H1 (cell line): Measurements from ENCODE around the gene MCF2L. TPM values are rescaled to one million over a fixed set of nuclear protein-coding genes. Genes with fewer than 3 reads are reported as not detected.

Experiments
- CTCF ChIA-PET: fragments of 300-600 bp; sonication (Branson Sonifier 250); formaldehyde crosslinking; loops from one replicate; lab custom pipeline; 2021; ENCODE audit not compliant: partially characterized antibody; lab: Charles Lee
- POLR2A ChIA-PET: fragments of 300-600 bp; sonication (Branson Sonifier 250); formaldehyde crosslinking; loops from one replicate; lab custom pipeline; 2021; ENCODE audit warnings: inconsistent platforms; ENCODE audit not compliant: partially characterized antibody; lab: Charles Lee
- DNase-seq, 2 experiments: peaks; one replicate each; pipeline versions ENCODE4 v3.0.0 to v3.0.0-alpha.2; 2010 to 2022; ENCODE audit warnings: low spot score in 2 of 2, low read depth in 1 of 2, mixed read lengths in 1 of 2
- FAIRE-seq: peaks from 2 replicates; lab custom pipeline; 2011; peaks lifted over from hg19 to GRCh38; lab: Jason Lieb, UNC
- H2AFZ ChIP-seq: 2 replicates; pipeline ENCODE4 v1.8.1; 2012; ENCODE audit warnings: low read length, inconsistent platforms
- H2AK5ac ChIP-seq: 2 replicates; pipeline ENCODE4 v1.6.1; 2013; ENCODE audit warnings: low read depth, low read length
- H2BK120ac ChIP-seq: replicated peaks from 2 replicates; pipeline ENCODE3; 2013; ENCODE audit warnings: low read depth, low read length, inconsistent platforms
- H2BK12ac ChIP-seq: 2 replicates; pipeline ENCODE4 v1.6.1; 2013; ENCODE audit warnings: low read depth, low read length
- H2BK15ac ChIP-seq: 2 replicates; pipeline ENCODE4 v1.6.1; 2013; ENCODE audit warnings: low read length
- H2BK20ac ChIP-seq: 2 replicates; pipeline ENCODE4 v1.6.1; 2013; ENCODE audit warnings: low read length
- H2BK5ac ChIP-seq: 2 replicates; pipeline ENCODE4 v1.6.1; 2013; ENCODE audit warnings: low read depth, low read length
- H3K14ac ChIP-seq: 2 replicates; pipeline ENCODE4 v1.6.1; 2013; ENCODE audit warnings: inconsistent platforms; ENCODE audit not compliant: insufficient read length
- H3K18ac ChIP-seq: 2 replicates; pipeline ENCODE4 v1.6.1; 2013; ENCODE audit warnings: low read length; ENCODE audit errors: extremely low read depth
- H3K23ac ChIP-seq: 2 replicates; pipeline ENCODE4 v1.6.1; 2013; ENCODE audit warnings: inconsistent platforms; ENCODE audit not compliant: insufficient read length
- H3K23me2 ChIP-seq: 2 replicates; pipeline ENCODE4 v1.6.1; 2013; ENCODE audit warnings: low read depth, low read length
- H3K27ac ChIP-seq: 2 replicates; pipeline ENCODE4 v1.6.1; 2011; ENCODE audit warnings: low read depth, low read length, inconsistent platforms
- H3K27me3 ChIP-seq, 4 experiments: replicated peaks in 1 of 4; 1 replicate in 1 of 4; 2 replicates in 3 of 4; pipeline versions ENCODE4 v1.6.1 to v1.8.1; 2011 to 2013; ENCODE audit warnings: low read length in 3 of 4, mild to moderate bottlenecking in 3 of 4, inconsistent platforms in 2 of 4, mixed read lengths in 2 of 4, moderate library complexity in 1 of 4; ENCODE audit not compliant: control insufficient read depth in 3 of 4, insufficient read depth in 3 of 4; ENCODE audit errors: extremely low read depth in 1 of 4
- H3K36me3 ChIP-seq, 4 experiments: 2 replicates each; pipeline versions ENCODE4 v1.6.1 to v1.8.1; 2011 to 2013; ENCODE audit warnings: mild to moderate bottlenecking in 4 of 4, low read length in 3 of 4, moderate library complexity in 2 of 4, control low read depth in 1 of 4, inconsistent platforms in 1 of 4; ENCODE audit not compliant: insufficient read depth in 4 of 4, control insufficient read depth in 2 of 4
- H3K4ac ChIP-seq: replicated peaks from 2 replicates; pipeline ENCODE3; 2013; ENCODE audit warnings: low read length, low read depth, mixed read lengths, inconsistent platforms; ENCODE audit not compliant: insufficient read length
- H3K4me1 ChIP-seq, 4 experiments: replicated peaks in 1 of 4; 1 replicate in 1 of 4; 2 replicates in 3 of 4; pipeline versions ENCODE4 v1.6.1 to v1.8.1; 2011 to 2013; ENCODE audit warnings: low read length in 3 of 4, inconsistent platforms in 2 of 4, mixed read lengths in 1 of 4; ENCODE audit not compliant: insufficient read depth in 4 of 4, control insufficient read depth in 3 of 4
- H3K4me2 ChIP-seq, 2 experiments: 2 replicates each; pipeline versions ENCODE4 v1.6.1 to v1.8.1; 2011 to 2013; ENCODE audit warnings: low read depth in 2 of 2, low read length in 2 of 2, control low read depth in 1 of 2, inconsistent platforms in 1 of 2, mild to moderate bottlenecking in 1 of 2; ENCODE audit not compliant: insufficient read depth in 1 of 2
- H3K4me3 ChIP-seq, 4 experiments: fragments of 200-600, 300-600 bp in 1 of 4; sonication (generic), shearing (Covaris generic), sonication (Bioruptor Twin) in 1 of 4; 2 replicates each; pipeline versions ENCODE4 v1.5.1 to v1.8.1; 2011 to 2016; ENCODE audit warnings: low read length in 4 of 4, low read depth in 3 of 4, control low read depth in 2 of 4, inconsistent platforms in 2 of 4, mild to moderate bottlenecking in 2 of 4, mixed read lengths in 1 of 4, moderate library complexity in 1 of 4; ENCODE audit not compliant: insufficient read depth in 2 of 4; ENCODE audit errors: extremely low read depth in 1 of 4
- H3K56ac ChIP-seq: replicated peaks from 2 replicates; pipeline ENCODE3; 2013; ENCODE audit warnings: low read depth, mild to moderate bottlenecking, mixed read lengths, low read length, inconsistent platforms; ENCODE audit not compliant: insufficient read length
- H3K79me1 ChIP-seq: 2 replicates; pipeline ENCODE4 v1.6.1; 2013; ENCODE audit warnings: low read depth, low read length, control low read depth
- H3K79me2 ChIP-seq, 2 experiments: 2 replicates each; pipeline versions ENCODE4 v1.6.1 to v1.8.1; 2012 to 2013; ENCODE audit warnings: low read length in 2 of 2, mild to moderate bottlenecking in 2 of 2, inconsistent platforms in 1 of 2; ENCODE audit not compliant: insufficient read depth in 2 of 2, control insufficient read depth in 1 of 2
- H3K9ac ChIP-seq, 4 experiments: replicated peaks in 1 of 4; 1 replicate in 1 of 4; 2 replicates in 3 of 4; pipeline versions ENCODE4 v1.6.1 to v1.8.1; 2011 to 2013; ENCODE audit warnings: low read depth in 3 of 4, low read length in 3 of 4, control low read depth in 2 of 4, mild to moderate bottlenecking in 2 of 4, moderate library complexity in 2 of 4, inconsistent platforms in 1 of 4; ENCODE audit errors: extremely low read depth in 1 of 4
- H3K9me3 ChIP-seq, 2 experiments: 2 replicates each; pipeline versions ENCODE4 v1.6.1 to v1.8.1; 2012 to 2013; ENCODE audit warnings: mild to moderate bottlenecking in 2 of 2, moderate library complexity in 2 of 2, control low read depth in 1 of 2, inconsistent platforms in 1 of 2, low read depth in 1 of 2, low read length in 1 of 2, mixed read lengths in 1 of 2; ENCODE audit not compliant: insufficient read depth in 2 of 2
- H4K20me1 ChIP-seq, 2 experiments: replicated peaks in 1 of 2; 2 replicates each; pipeline versions ENCODE3 to v1.8.1; 2011 to 2013; ENCODE audit warnings: inconsistent platforms in 2 of 2, low read length in 2 of 2, mild to moderate bottlenecking in 1 of 2; ENCODE audit not compliant: insufficient read depth in 2 of 2, control insufficient read depth in 1 of 2
- H4K5ac ChIP-seq: 2 replicates; pipeline ENCODE4 v1.6.1; 2013; ENCODE audit warnings: low read length, low read depth, mixed read lengths, inconsistent platforms; ENCODE audit not compliant: insufficient read length
- H4K8ac ChIP-seq: 2 replicates; pipeline ENCODE4 v1.8.0; 2013; ENCODE audit warnings: mild to moderate bottlenecking, moderate library complexity, low read length, inconsistent platforms; ENCODE audit not compliant: insufficient read depth; ENCODE audit errors: extremely low read depth
- H4K91ac ChIP-seq: replicated peaks from 2 replicates; pipeline ENCODE3; 2013; ENCODE audit warnings: low read length, mixed read lengths, inconsistent platforms; ENCODE audit not compliant: insufficient read length
- ATF3 ChIP-seq: IDR thresholded peaks from 2 replicates; pipeline ENCODE4 v1.6.1; 2011; ENCODE audit warnings: low read depth, mild to moderate bottlenecking, low read length; ENCODE audit not compliant: insufficient read depth
- EGR1 ChIP-seq: IDR thresholded peaks from 2 replicates; pipeline ENCODE4 v1.6.1; 2011; ENCODE audit warnings: low read depth, low read length, borderline replicate concordance
- RNF2 ChIP-seq: fragments of 200-900, 300-1000 bp; sonication (generic); IDR thresholded peaks from 2 replicates; pipeline ENCODE4 v1.7.1; 2016; ENCODE audit warnings: borderline replicate concordance, low read depth, mild to moderate bottlenecking, antibody characterized with exemption, low read length; ENCODE audit not compliant: poor library complexity, severe bottlenecking; ENCODE audit errors: missing control alignments
- RXRA ChIP-seq: IDR thresholded peaks from 2 replicates; pipeline ENCODE4 v1.6.1; 2011; ENCODE audit warnings: low read depth, mild to moderate bottlenecking, low read length, moderate library complexity; ENCODE audit not compliant: insufficient read depth
- SIRT6 ChIP-seq: IDR thresholded peaks from one replicate; pipeline ENCODE4 v1.7.1; 2012; ENCODE audit warnings: low read length, inconsistent platforms
- SIX5 ChIP-seq: IDR thresholded peaks from 2 replicates; pipeline ENCODE4 v1.6.1; 2011; ENCODE audit warnings: mild to moderate bottlenecking, low read depth, low read length
- SP2 ChIP-seq: IDR thresholded peaks from 2 replicates; pipeline ENCODE4 v1.6.1; 2012; ENCODE audit warnings: mild to moderate bottlenecking, low read length, inconsistent platforms
- TEAD4 ChIP-seq: IDR thresholded peaks from 2 replicates; pipeline ENCODE4 v1.6.1; 2012; ENCODE audit warnings: low read depth, low read length, inconsistent platforms, mixed read lengths
- WGBS, 2 experiments: shearing (Covaris generic) in 1 of 2; methylation state at CpG; one replicate each; pipeline versions ENCODE4 v1.1.6 to v1.1.7; 2013 to 2015; ENCODE audit warnings: low lambda C conversion rate in 2 of 2, mixed read lengths in 2 of 2, inconsistent platforms in 1 of 2, low coverage in 1 of 2, missing lambda C conversion rate in 1 of 2; ENCODE audit not compliant: insufficient replicate concordance in 2 of 2, insufficient coverage in 1 of 2, insufficient read length in 1 of 2; ENCODE audit errors: extremely low coverage in 1 of 2, missing lambda C conversion rate in 1 of 2; 5-methylcytosine and 5-hydroxymethylcytosine counted together
- polyA plus RNA-seq, 7 experiments: library from polyadenylated mRNA; depleted of rRNA in 3 of 7; stranded (reverse) in 5 of 7; unstranded in 2 of 7; fragments of >200 nt in 5 of 7; fragments of 200-250 nt in 2 of 7; gene quantifications; 1 replicate in 5 of 7; 2 replicates in 1 of 7; 4 replicates in 1 of 7; pipeline versions ENCODE4 v1.2.1 to v1.2.3, GENCODE V29; 2011 to 2013; ENCODE audit warnings: missing spikeins in 2 of 7, mixed read lengths in 2 of 7
- total RNA-seq: library from RNA; stranded (reverse); fragmentation: NEBNext Ultra II Directional; extraction: Animal tissue kit (Norgen Biotek cat#: 25700); gene quantifications from 2 replicates; pipeline ENCODE4 v1.2.1, GENCODE V29; 2021

The MCF2L gene
- total and polyA plus RNA-seq, 2 of the 8 experiments (the other 6 are each of a cell fraction or from before 2014, with no cell fraction given): 10.1 to 24.4 TPM

GRCh38 chr13:112966776-112967175 is 2.2 kb upstream of the MCF2L start:
- ChIA-PET CTCF (interaction anchor here (1.7 to 2.6 kb wide), 2 partner anchors 62 to 63 kb away, joined by 10 to 11 read pairs; no protein-coding TSS in a partner anchor), POLR2A (interaction anchor here (0.9 kb wide), 1 partner anchor 243 kb away, joined by 3 read pairs; no protein-coding TSS in a partner anchor)
- peaks cover 0 to 3% (median under 1%) of the 10 kb centered on the region in 4 experiments; a peak in 2 of 7 replicates for H3K4me1 ChIP-seq
- FAIRE-seq (no peak), DNase-seq (no peak)
- no peak overlapping the region for H2BK15ac ChIP-seq
- H2BK120ac ChIP-seq: no peak overlapping the region
- peaks cover 0 to 8% (median 4%) of the 10 kb centered on the region in 4 experiments; a peak in 4 of 7 replicates for H3K27me3 ChIP-seq
- no peak overlapping the region for H3K14ac ChIP-seq
- no peak overlapping the region for H3K23ac ChIP-seq
- H3K4ac ChIP-seq: no peak overlapping the region
- no peak overlapping the region for H3K4me3 ChIP-seq
- H2BK12ac ChIP-seq: no peak overlapping the region
- no peak overlapping the region for H2AFZ ChIP-seq
- H3K36me3 ChIP-seq: no peaks in the 10 kb centered on the region
- no peak overlapping the region for H3K27ac ChIP-seq
- TF ChIP-seq SIRT6 (no peak), RXRA (no peak), EGR1 (no peak), RNF2 (no peak), TEAD4 (no peak), SIX5 (no peak), SP2 (no peak), ATF3 (no peak)
- TF ChIP-seq, all 59 proteins: peak for 0
- Histone ChIP-seq H2BK20ac (no peak overlapping the region), H3K56ac (no peak overlapping the region), H3K4me2 (no peak overlapping the region), H2AK5ac (no peak overlapping the region), H4K5ac (no peak overlapping the region), H4K91ac (no peak overlapping the region), H3K23me2 (peaks cover 15% of the 10 kb centered on the region), H3K79me2 (no peaks in the 10 kb centered on the region), H4K20me1 (peaks cover 3 to 18% of the 10 kb centered on the region in 2 experiments), H3K9me3 (peaks cover 2 to 4% of the 10 kb centered on the region in 2 experiments; a peak in 3 of 4 replicates), H3K9ac (no peak overlapping the region), H3K18ac (no peak overlapping the region), H2BK5ac (no peak overlapping the region), H4K8ac (no peak overlapping the region), H3K79me1 (peaks cover 8% of the 10 kb centered on the region)
- 97% methylated on average over 6 of the region's 6 CpGs; no CpG with 5 or more reads in 1 of the 2 experiments for WGBS, 2 experiments
